Breast epithelium (tissue), 3 donors: Measurements from ENCODE around the gene TEX26.

Source experiments
- CTCF ChIP-seq, 3 donors: fragments of 450-650 bp; IDR thresholded peaks; one replicate each; pipeline ENCODE4 v1.5.1; 2016 to 2017; ENCODE audit warnings: antibody characterized with exemption in 3 of 3, mild to moderate bottlenecking in 3 of 3, moderate library complexity in 3 of 3
- POLR2A ChIP-seq: fragments of 450-650 bp; IDR thresholded peaks from one replicate; pipeline ENCODE4 v1.6.1; 2016; ENCODE audit warnings: antibody characterized with exemption, mild to moderate bottlenecking, moderate library complexity
- POLR2AphosphoS5 ChIP-seq, 3 donors: sonication (generic); formaldehyde crosslinking; IDR thresholded peaks; one replicate each; pipeline ENCODE4 v1.6.1; 2017; ENCODE audit warnings: antibody characterized with exemption in 3 of 3

- TF ChIP-seq CTCF (IDR thresholded peaks at IDR 0.05) = no peak
- TF ChIP-seq POLR2AphosphoS5 (IDR thresholded peaks at IDR 0.05) = no peak
- TF ChIP-seq POLR2A = no peak
Observed at GRCh38 chr13:30982906-30983305, 50.5 kb downstream of the TEX26 start.
